IMR-90 (cell line): Measurements from ENCODE around the gene MYD88. TPM values are rescaled to one million over a fixed set of nuclear protein-coding genes. Genes with fewer than 3 reads are reported as not detected.

Experiments used
- ATAC-seq: fragments of 200-7000 bp; cut with Tn5 transposase; 2 replicates; pipeline ENCODE4 v1.9.1; 2020; ENCODE audit warnings: low read depth, mild to moderate bottlenecking, moderate library complexity
- BruUV-seq: library from RNA; stranded (reverse); fragments of 400-500 nt; replicated peaks from 2 replicates; lab custom pipeline; 2021; lab: Mats Ljungman, UMichigan
- CTCF ChIA-PET: fragments of 300-600 bp; formaldehyde crosslinking; extraction: SDS; loops from one replicate; lab custom pipeline; 2021; ENCODE audit warnings: antibody characterized with exemption; lab: Yijun Ruan, JAX
- POLR2A ChIA-PET: fragments of 300-600 bp; sonication (Branson Sonifier 250); formaldehyde crosslinking; loops from one replicate; lab custom pipeline; 2022; ENCODE audit warnings: antibody characterized with exemption; ENCODE audit not compliant: unreplicated experiment; lab: Charles Lee
- DNase-seq: peaks from one replicate; pipeline ENCODE4 v3.0.0; 2013
- H2AFZ ChIP-seq: replicated peaks from 2 replicates; pipeline ENCODE3; 2013; ENCODE audit warnings: low read length, mild to moderate bottlenecking; ENCODE audit not compliant: poor library complexity
- H2AK5ac ChIP-seq: 2 replicates; pipeline ENCODE4 v1.6.1; 2013; ENCODE audit warnings: low read depth, low read length, inconsistent platforms
- H2AK9ac ChIP-seq: replicated peaks from 2 replicates; pipeline ENCODE3; 2013; ENCODE audit warnings: mild to moderate bottlenecking, low read depth, low read length, moderate library complexity; ENCODE audit not compliant: poor library complexity
- H2BK120ac ChIP-seq: 2 replicates; pipeline ENCODE4 v1.6.1; 2013; ENCODE audit warnings: low read depth, low read length, inconsistent platforms
- H2BK15ac ChIP-seq: 3 replicates; pipeline ENCODE4 v1.6.1; 2013; ENCODE audit warnings: low read depth, low read length, inconsistent platforms
- H2BK20ac ChIP-seq: 2 replicates; pipeline ENCODE4 v1.6.1; 2013; ENCODE audit warnings: low read depth, mild to moderate bottlenecking, inconsistent platforms, low read length, moderate library complexity
- H2BK5ac ChIP-seq: 2 replicates; pipeline ENCODE4 v1.6.1; 2013; ENCODE audit warnings: mild to moderate bottlenecking, low read depth, low read length, inconsistent platforms; ENCODE audit not compliant: poor library complexity, severe bottlenecking
- H3K14ac ChIP-seq: replicated peaks from 2 replicates; pipeline ENCODE4 v1.6.1; 2013; ENCODE audit warnings: low read depth, low read length, inconsistent platforms
- H3K18ac ChIP-seq: 2 replicates; pipeline ENCODE4 v1.6.1; 2013; ENCODE audit warnings: low read depth, low read length, control low read depth
- H3K23ac ChIP-seq: 2 replicates; pipeline ENCODE4 v1.6.1; 2013; ENCODE audit warnings: low read depth, low read length, inconsistent platforms
- H3K27ac ChIP-seq: 2 replicates; pipeline ENCODE4 v1.5.1; 2013; ENCODE audit warnings: mild to moderate bottlenecking, control low read depth, low read length; ENCODE audit not compliant: insufficient read depth
- H3K27me3 ChIP-seq: 2 replicates; pipeline ENCODE4 v1.6.1; 2013; ENCODE audit warnings: low read length; ENCODE audit not compliant: control insufficient read depth, insufficient read depth
- H3K36me3 ChIP-seq: 2 replicates; pipeline ENCODE4 v1.6.1; 2013; ENCODE audit warnings: low read length, mixed read lengths; ENCODE audit not compliant: control insufficient read depth, insufficient read depth
- H3K4ac ChIP-seq: 2 replicates; pipeline ENCODE4 v1.6.1; 2013; ENCODE audit warnings: low read depth, low read length, inconsistent platforms
- H3K4me1 ChIP-seq: 2 replicates; pipeline ENCODE4 v1.6.1; 2013; ENCODE audit warnings: low read length, mixed read lengths; ENCODE audit not compliant: control insufficient read depth, insufficient read depth
- H3K4me2 ChIP-seq: 2 replicates; pipeline ENCODE4 v1.6.1; 2013; ENCODE audit warnings: low read depth, mild to moderate bottlenecking, control low read depth, low read length, moderate library complexity
- H3K4me3 ChIP-seq: 2 replicates; pipeline ENCODE4 v1.5.1; 2013; ENCODE audit warnings: low read depth, mild to moderate bottlenecking, control low read depth, low read length, moderate library complexity; ENCODE audit not compliant: insufficient read depth
- H3K56ac ChIP-seq: 2 replicates; pipeline ENCODE4 v1.6.1; 2013; ENCODE audit warnings: low read length, inconsistent platforms; ENCODE audit not compliant: insufficient read depth; ENCODE audit errors: extremely low read depth
- H3K79me1 ChIP-seq, 2 experiments: 2 replicates each; pipeline ENCODE4 v1.6.1; 2013; ENCODE audit warnings: low read length in 2 of 2, inconsistent platforms in 1 of 2, low read depth in 1 of 2
- H3K9ac ChIP-seq: 2 replicates; pipeline ENCODE4 v1.6.1; 2013; ENCODE audit warnings: low read depth, low read length, control low read depth
- H3K9me1 ChIP-seq: 2 replicates; pipeline ENCODE4 v1.6.1; 2013; ENCODE audit warnings: low read length, inconsistent platforms; ENCODE audit not compliant: insufficient read depth
- H3K9me3 ChIP-seq: 2 replicates; pipeline ENCODE4 v1.6.1; 2013; ENCODE audit warnings: low read length; ENCODE audit not compliant: control insufficient read depth, insufficient read depth
- H4K20me1 ChIP-seq: 2 replicates; pipeline ENCODE4 v1.6.1; 2013; ENCODE audit warnings: low read length, inconsistent platforms; ENCODE audit not compliant: insufficient read depth
- H4K5ac ChIP-seq: 2 replicates; pipeline ENCODE4 v1.6.1; 2013; ENCODE audit warnings: mild to moderate bottlenecking, low read depth, low read length, control low read depth
- H4K8ac ChIP-seq, 2 experiments: 2 replicates each; pipeline ENCODE4 v1.6.1; 2013; ENCODE audit warnings: low read depth in 2 of 2, low read length in 2 of 2, control low read depth in 1 of 2, inconsistent platforms in 1 of 2
- H4K91ac ChIP-seq: 2 replicates; pipeline ENCODE4 v1.6.1; 2013; ENCODE audit warnings: low read depth, low read length, inconsistent platforms; ENCODE audit not compliant: insufficient read depth
- BHLHE40 ChIP-seq: fragments of 150-350 bp; IDR thresholded peaks from 2 replicates; pipeline ENCODE4 v1.6.1; 2016; ENCODE audit warnings: mild to moderate bottlenecking, low read depth, low read length
- CEBPB ChIP-seq: IDR thresholded peaks from 2 replicates; pipeline ENCODE4 v1.6.1; 2012; ENCODE audit warnings: low read depth, low read length, improper control_type of control experiment
- CHD1 ChIP-seq: IDR thresholded peaks from 2 replicates; pipeline ENCODE4 v1.6.1; 2012; ENCODE audit warnings: low read depth, low read length, improper control_type of control experiment
- ELK1 ChIP-seq: fragments of 150-350 bp; IDR thresholded peaks from 2 replicates; pipeline ENCODE4 v1.6.1; 2016; ENCODE audit warnings: low read depth, mild to moderate bottlenecking, low read length, moderate library complexity, borderline replicate concordance
- FOS ChIP-seq: fragments of 150-350 bp; IDR thresholded peaks from 2 replicates; pipeline ENCODE4 v1.6.1; 2016; ENCODE audit warnings: low read depth, low read length
- MAFK ChIP-seq: IDR thresholded peaks from 2 replicates; pipeline ENCODE4 v1.6.1; 2012; ENCODE audit warnings: low read depth, low read length, improper control_type of control experiment
- MAZ ChIP-seq: IDR thresholded peaks from 2 replicates; pipeline ENCODE4 v1.6.1; 2012; ENCODE audit warnings: low read depth, mild to moderate bottlenecking, low read length, improper control_type of control experiment, moderate library complexity, borderline replicate concordance
- MXI1 ChIP-seq: IDR thresholded peaks from 2 replicates; pipeline ENCODE4 v1.6.1; 2012; ENCODE audit warnings: low read depth, mild to moderate bottlenecking, low read length, moderate library complexity, borderline replicate concordance
- NFE2L2 ChIP-seq: fragments of 150-350 bp; IDR thresholded peaks from 2 replicates; pipeline ENCODE4 v1.6.1; 2016; ENCODE audit warnings: low read depth, mild to moderate bottlenecking, low read length
- POLR2A ChIP-seq: IDR thresholded peaks from 2 replicates; pipeline ENCODE4 v1.6.1; 2012; ENCODE audit warnings: mild to moderate bottlenecking, low read depth, low read length
- RAD21 ChIP-seq: IDR thresholded peaks from 2 replicates; pipeline ENCODE4 v1.6.1; 2012; ENCODE audit warnings: low read length, improper control_type of control experiment
- RCOR1 ChIP-seq: IDR thresholded peaks from 2 replicates; pipeline ENCODE4 v1.6.1; 2012; ENCODE audit warnings: mild to moderate bottlenecking, low read length, improper control_type of control experiment; ENCODE audit not compliant: insufficient replicate concordance
- RFX5 ChIP-seq: IDR thresholded peaks from 2 replicates; pipeline ENCODE4 v1.8.0; 2012; ENCODE audit warnings: low read depth, mild to moderate bottlenecking, low read length, moderate library complexity
- SMC3 ChIP-seq: fragments of 150-350 bp; IDR thresholded peaks from 2 replicates; pipeline ENCODE4 v1.6.1; 2016; ENCODE audit warnings: low read depth, mild to moderate bottlenecking, antibody characterized with exemption, low read length, moderate library complexity
- WGBS, 2 experiments: methylation state at CpG; one replicate each; pipeline versions ENCODE4 v1.1.5 to v1.1.7; 2013; ENCODE audit warnings: missing lambda C conversion rate in 2 of 2; ENCODE audit not compliant: insufficient read length in 1 of 2; ENCODE audit errors: extremely low coverage in 2 of 2; 5-methylcytosine and 5-hydroxymethylcytosine counted together
- dilution Hi-C: fragments of 300-500 bp; cut with HindIII; formaldehyde crosslinking; loops from one replicate; pipeline ENCODE4 v1.14.3; 2018; ENCODE audit warnings: low sequenced_read_pairs; ENCODE audit not compliant: unreplicated experiment
- in situ Hi-C: fragments of 300-500 bp; cut with MboI; formaldehyde crosslinking; loops from 3 replicates; pipeline ENCODE4 v1.14.3; 2019; ENCODE audit warnings: low sequenced_read_pairs, inconsistent platforms, mixed read lengths
- intact Hi-C: fragments of 100-400 bp; cut with micrococcal nuclease; formaldehyde crosslinking; loops from 2 replicates; pipeline ENCODE4 v1.10.0; 2022
- polyA plus RNA-seq, 3 experiments: library from polyadenylated mRNA; depleted of rRNA; stranded (reverse); fragments of >200 nt; gene quantifications; 2 replicates each; pipeline ENCODE4 v1.2.3, GENCODE V29; 2012; ENCODE audit warnings: low replicate concordance in 1 of 3
- total RNA-seq: library from RNA; depleted of rRNA; stranded (reverse); fragments of >200 nt; gene quantifications from 2 replicates; pipeline ENCODE4 v1.2.3, GENCODE V29; 2012
- TF ChIP-seq, protein P1 (sequence below): fragments of 150-350 bp; IDR thresholded peaks from 2 replicates; pipeline ENCODE4 v1.6.1; 2017; ENCODE audit warnings: mild to moderate bottlenecking, antibody characterized with exemption, low read length, low read depth
- TF ChIP-seq, protein P2 (sequence below): conservative IDR thresholded peaks from 2 replicates; pipeline ENCODE4 v1.5.1; 2012; ENCODE audit warnings: mild to moderate bottlenecking, low read depth, low read length, improper control_type of control experiment

Gene MYD88
- total and polyA plus RNA-seq, 2 of the 4 experiments (the other 2 are of a cell fraction), result 9.3 to 39.8 TPM

GRCh38 chr3:38169027-38169317 lies 30.5 kb downstream of the MYD88 start:
- intact Hi-C loops (no loop called here), dilution Hi-C loops (no loop called here), in situ Hi-C loops (no loop called here)
- no CpG with 5 or more reads among the region's 1 CpG for WGBS, 2 experiments
- Histone ChIP-seq H3K9ac (no peak overlapping the region), H4K5ac (no peak overlapping the region; the same call in 1 of the 2 replicates), H2BK120ac (peak overlapping the region; percentile 86), H3K23ac (peak overlapping the region; percentile 90; the same call in 1 of the 2 replicates), H2BK5ac (peak overlapping the region; percentile 96), H2BK15ac (no peak overlapping the region), H3K79me1 (peaks cover 0 to 36% of the 10 kb centered on the region in 2 experiments; a peak in 2 of 4 replicates), H3K4ac (peak overlapping the region; percentile 72; the same call in 1 of the 2 replicates), H4K20me1 (peaks cover 25% of the 10 kb centered on the region; the same call in 1 of the 2 replicates), H3K4me1 (peaks cover 13% of the 10 kb centered on the region), H3K4me3 (no peak overlapping the region; the same call in 1 of the 2 replicates), H4K8ac (peak overlapping the region in 1 of 2 experiments; percentile 26; a peak in 2 of 4 replicates), H3K4me2 (peak overlapping the region; percentile 94; the same call in 1 of the 2 replicates), H2AK5ac (peak overlapping the region; percentile 48; the same call in 1 of the 2 replicates), H3K36me3 (no peaks in the 10 kb centered on the region), H2BK20ac (no peak overlapping the region), H3K27ac (no peak overlapping the region; the same call in 1 of the 2 replicates), H2AK9ac (no peak overlapping the region), H3K18ac (peak overlapping the region; percentile 82; the same call in 1 of the 2 replicates), H4K91ac (no peak overlapping the region; the same call in none of the 2 replicates), H3K27me3 (no peaks in the 10 kb centered on the region), H3K56ac (peak overlapping the region; percentile 70; the same call in 1 of the 2 replicates), H3K14ac (peak overlapping the region; percentile 88; the same call in 1 of the 2 replicates), H3K9me3 (no peaks in the 10 kb centered on the region), H2AFZ (no peak overlapping the region), H3K9me1 (peaks cover 12% of the 10 kb centered on the region)
- TF ChIP-seq FOS (no peak), ELK1 (no peak), RAD21 (no peak), MXI1 (no peak), CEBPB (no peak), MAFK (no peak), MAZ (no peak), SMC3 (no peak), POLR2A (no peak), RCOR1 (no peak), RFX5 (no peak), NFE2L2 (no peak), BHLHE40 (no peak), CHD1 (no peak)
- TF ChIP-seq, protein P1, sequence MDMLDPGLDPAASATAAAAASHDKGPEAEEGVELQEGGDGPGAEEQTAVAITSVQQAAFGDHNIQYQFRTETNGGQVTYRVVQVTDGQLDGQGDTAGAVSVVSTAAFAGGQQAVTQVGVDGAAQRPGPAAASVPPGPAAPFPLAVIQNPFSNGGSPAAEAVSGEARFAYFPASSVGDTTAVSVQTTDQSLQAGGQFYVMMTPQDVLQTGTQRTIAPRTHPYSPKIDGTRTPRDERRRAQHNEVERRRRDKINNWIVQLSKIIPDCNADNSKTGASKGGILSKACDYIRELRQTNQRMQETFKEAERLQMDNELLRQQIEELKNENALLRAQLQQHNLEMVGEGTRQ, result no peak
- TF ChIP-seq, protein P2, sequence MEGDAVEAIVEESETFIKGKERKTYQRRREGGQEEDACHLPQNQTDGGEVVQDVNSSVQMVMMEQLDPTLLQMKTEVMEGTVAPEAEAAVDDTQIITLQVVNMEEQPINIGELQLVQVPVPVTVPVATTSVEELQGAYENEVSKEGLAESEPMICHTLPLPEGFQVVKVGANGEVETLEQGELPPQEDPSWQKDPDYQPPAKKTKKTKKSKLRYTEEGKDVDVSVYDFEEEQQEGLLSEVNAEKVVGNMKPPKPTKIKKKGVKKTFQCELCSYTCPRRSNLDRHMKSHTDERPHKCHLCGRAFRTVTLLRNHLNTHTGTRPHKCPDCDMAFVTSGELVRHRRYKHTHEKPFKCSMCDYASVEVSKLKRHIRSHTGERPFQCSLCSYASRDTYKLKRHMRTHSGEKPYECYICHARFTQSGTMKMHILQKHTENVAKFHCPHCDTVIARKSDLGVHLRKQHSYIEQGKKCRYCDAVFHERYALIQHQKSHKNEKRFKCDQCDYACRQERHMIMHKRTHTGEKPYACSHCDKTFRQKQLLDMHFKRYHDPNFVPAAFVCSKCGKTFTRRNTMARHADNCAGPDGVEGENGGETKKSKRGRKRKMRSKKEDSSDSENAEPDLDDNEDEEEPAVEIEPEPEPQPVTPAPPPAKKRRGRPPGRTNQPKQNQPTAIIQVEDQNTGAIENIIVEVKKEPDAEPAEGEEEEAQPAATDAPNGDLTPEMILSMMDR, result no peak
- POLR2A ChIA-PET, result no interaction called here
- DNase-seq (peak; percentile 39), ATAC-seq (no peak)
- CTCF ChIA-PET, result no interaction called here
- no TSS peak for BruUV-seq
